Measurements from ENCODE around the gene PROKR1.
"Not testable (repeated sequence)": the region's sequence is repeated elsewhere in the genome, so short reads cannot be mapped to it uniquely, and the experiment has no call there.

PROKR1 gene

DNA sequence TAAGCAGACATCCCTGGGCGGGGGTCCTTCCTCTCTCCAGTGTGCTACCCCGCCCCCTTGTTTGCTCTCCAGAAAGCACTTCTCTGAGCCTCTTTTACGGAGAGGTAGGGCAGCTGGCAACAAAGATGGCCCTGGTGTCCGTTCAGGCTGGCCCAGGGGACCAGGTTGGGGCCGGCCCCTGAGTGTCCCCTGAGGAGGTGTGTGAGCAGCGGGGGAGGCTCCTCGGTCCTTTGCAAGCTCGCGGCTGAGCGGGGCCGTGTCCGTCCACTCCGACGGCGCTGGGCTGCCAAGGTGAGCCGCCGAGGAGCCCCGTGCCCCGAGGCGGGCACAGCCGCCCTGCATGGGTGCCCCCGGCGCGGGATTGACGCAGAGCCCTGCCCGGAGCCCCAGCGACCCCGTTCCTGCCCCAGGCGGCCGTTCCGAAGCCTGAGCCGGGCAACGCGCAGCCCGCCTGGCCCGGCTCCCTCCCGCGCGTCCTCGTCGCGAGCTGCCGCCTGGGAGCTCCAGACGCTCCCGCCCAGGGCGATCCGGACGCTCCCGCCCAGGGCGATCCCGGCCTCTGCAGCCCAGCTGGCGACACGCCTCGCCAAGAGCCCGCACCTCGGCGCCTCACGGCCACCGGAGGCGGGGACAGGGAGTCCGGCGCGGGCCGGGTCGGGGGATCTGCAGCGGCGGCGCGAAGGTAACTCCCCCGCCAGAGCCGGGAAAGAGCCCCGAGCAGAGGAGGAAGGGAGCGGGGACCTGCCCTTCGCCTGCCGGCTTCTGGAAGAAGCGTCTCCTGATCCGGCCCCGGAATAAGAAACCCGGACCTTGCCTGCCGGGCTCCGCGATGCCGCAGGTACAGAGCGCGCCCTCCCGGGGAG lies at the start of gene PROKR1:
Gene PROKR1, plus strand, starts transcription at position 569 of the 863 bp plus-strand sequence. CDS start 2,243 bp downstream, outside the sequence.
- TF ChIP-seq, protein P1, sequence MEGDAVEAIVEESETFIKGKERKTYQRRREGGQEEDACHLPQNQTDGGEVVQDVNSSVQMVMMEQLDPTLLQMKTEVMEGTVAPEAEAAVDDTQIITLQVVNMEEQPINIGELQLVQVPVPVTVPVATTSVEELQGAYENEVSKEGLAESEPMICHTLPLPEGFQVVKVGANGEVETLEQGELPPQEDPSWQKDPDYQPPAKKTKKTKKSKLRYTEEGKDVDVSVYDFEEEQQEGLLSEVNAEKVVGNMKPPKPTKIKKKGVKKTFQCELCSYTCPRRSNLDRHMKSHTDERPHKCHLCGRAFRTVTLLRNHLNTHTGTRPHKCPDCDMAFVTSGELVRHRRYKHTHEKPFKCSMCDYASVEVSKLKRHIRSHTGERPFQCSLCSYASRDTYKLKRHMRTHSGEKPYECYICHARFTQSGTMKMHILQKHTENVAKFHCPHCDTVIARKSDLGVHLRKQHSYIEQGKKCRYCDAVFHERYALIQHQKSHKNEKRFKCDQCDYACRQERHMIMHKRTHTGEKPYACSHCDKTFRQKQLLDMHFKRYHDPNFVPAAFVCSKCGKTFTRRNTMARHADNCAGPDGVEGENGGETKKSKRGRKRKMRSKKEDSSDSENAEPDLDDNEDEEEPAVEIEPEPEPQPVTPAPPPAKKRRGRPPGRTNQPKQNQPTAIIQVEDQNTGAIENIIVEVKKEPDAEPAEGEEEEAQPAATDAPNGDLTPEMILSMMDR (IDR thresholded peaks at IDR 0.05; ENCODE audit: borderline replicate concordance, extremely low read depth, low read length, poor library complexity, severe bottlenecking), result no peak
- TF ChIP-seq EZH2 (IDR thresholded peaks at IDR 0.05; ENCODE audit: borderline replicate concordance, low read depth, low read length, severe bottlenecking), result no peak
- DNase-seq (no peak), ATAC-seq (ENCODE audit: insufficient read depth, low read depth) (no peak)
- no peaks in the 10 kb centered on the region for H3K4me1 ChIP-seq (ENCODE audit: insufficient read depth, low read length)
- H3K27me3 ChIP-seq (ENCODE audit: insufficient read depth, low read length, poor library complexity), result no peaks in the 10 kb centered on the region
- no peak within 1 kb of the TSS for H3K4me2 ChIP-seq (ENCODE audit: insufficient read depth, low read length)
- H3K79me2 ChIP-seq (ENCODE audit: insufficient read depth, low read length), result no peaks in the 10 kb centered on the region
- H3K9ac ChIP-seq (ENCODE audit: low read depth, low read length), result no peak within 1 kb of the TSS
- no peak within 1 kb of the TSS for H2AFZ ChIP-seq (ENCODE audit: low read depth, low read length)
- no peak within 1 kb of the TSS for H3K4me3 ChIP-seq (ENCODE audit: low read depth in 1 of 2, low read length in 2 of 2)
- H4K20me1 ChIP-seq (ENCODE audit: insufficient read depth, low read length), result no peaks in the 10 kb centered on the region
- H3K27ac ChIP-seq (ENCODE audit: low read length), result no peak within 1 kb of the TSS
- H3K9me3 ChIP-seq (ENCODE audit: insufficient read depth, low read length, severe bottlenecking), result peaks cover 3% of the 10 kb centered on the region
- no peaks in the 10 kb centered on the region for H3K36me3 ChIP-seq (ENCODE audit: insufficient read depth, low read length)

- H3K4me2 ChIP-seq (ENCODE audit: insufficient read depth, low read length), result no peak overlapping the region
- 0 out of 2 replicates have a peak overlapping the region, but pooled peaks have one; percentile 66 for H2AFZ ChIP-seq (ENCODE audit: low read depth, low read length)
- no peak overlapping the region for H3K4me3 ChIP-seq (ENCODE audit: low read depth in 1 of 2, low read length in 2 of 2)
- H3K27ac ChIP-seq (ENCODE audit: low read length), result no peak overlapping the region
- no peaks in the 10 kb centered on the region for H4K20me1 ChIP-seq (ENCODE audit: insufficient read depth, low read length)
- H3K36me3 ChIP-seq (ENCODE audit: insufficient read depth, low read length), result no peaks in the 10 kb centered on the region
- ATAC-seq (ENCODE audit: insufficient read depth, low read depth) (no peak), DNase-seq (no peak)
- no peaks in the 10 kb centered on the region for H3K79me2 ChIP-seq (ENCODE audit: insufficient read depth, low read length)
- no peaks in the 10 kb centered on the region for H3K27me3 ChIP-seq (ENCODE audit: insufficient read depth, low read length, poor library complexity)
- TF ChIP-seq, protein P1 (IDR thresholded peaks at IDR 0.05; ENCODE audit: borderline replicate concordance, extremely low read depth, low read length, poor library complexity, severe bottlenecking), result no peak
- no peak for TF ChIP-seq EZH2 (IDR thresholded peaks at IDR 0.05; ENCODE audit: borderline replicate concordance, low read depth, low read length, severe bottlenecking)
- no peaks in the 10 kb centered on the region for H3K9me3 ChIP-seq (ENCODE audit: insufficient read depth, low read length, severe bottlenecking)
- peaks cover 10% of the 10 kb centered on the region for H3K4me1 ChIP-seq (ENCODE audit: insufficient read depth, low read length)
- H3K9ac ChIP-seq (ENCODE audit: low read depth, low read length), result no peak overlapping the region
These were observed 49.3 kb upstream of the PROKR1 start for GRCh38 chr2:68594041-68594440.

- H3K9ac ChIP-seq (ENCODE audit: low read depth, low read length), result no peak overlapping the region
- ATAC-seq (ENCODE audit: insufficient read depth, low read depth), result peak; percentile 76
- peak overlapping the region; percentile 11; the same call in 1 of the 2 replicates for H3K27ac ChIP-seq (ENCODE audit: low read length)
These were observed 48.5 kb upstream of the PROKR1 start for GRCh38 chr2:68594674-68595492.

DNA sequence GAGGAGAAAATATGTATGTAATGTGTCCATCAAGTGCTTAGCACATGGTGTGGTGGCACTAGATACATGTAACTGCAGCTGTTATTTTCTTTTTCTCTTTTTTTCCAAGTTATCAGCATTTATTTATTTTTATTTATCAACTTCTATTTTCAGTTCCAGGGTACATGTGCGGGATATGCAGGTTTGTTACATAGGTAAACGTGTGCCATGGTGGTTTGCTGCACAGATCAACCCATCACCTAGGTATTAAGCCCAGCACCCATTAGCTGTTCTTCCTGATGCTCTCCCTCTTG lies 47.9 kb upstream of the PROKR1 start:
- not testable (repeated sequence) for H3K79me2 ChIP-seq (ENCODE audit: insufficient read depth, low read length); H3K27ac ChIP-seq (ENCODE audit: low read length); H3K36me3 ChIP-seq (ENCODE audit: insufficient read depth, low read length); H3K27me3 ChIP-seq (ENCODE audit: insufficient read depth, low read length, poor library complexity); DNase-seq; ATAC-seq (ENCODE audit: insufficient read depth, low read depth); H3K9ac ChIP-seq (ENCODE audit: low read depth, low read length); H3K4me3 ChIP-seq (ENCODE audit: low read depth in 1 of 2, low read length in 2 of 2); H4K20me1 ChIP-seq (ENCODE audit: insufficient read depth, low read length); H2AFZ ChIP-seq (ENCODE audit: low read depth, low read length); H3K9me3 ChIP-seq (ENCODE audit: insufficient read depth, low read length, severe bottlenecking)
- Histone ChIP-seq H3K4me1 (ENCODE audit: insufficient read depth, low read length) (peaks cover 10% of the 10 kb centered on the region), H3K4me2 (ENCODE audit: insufficient read depth, low read length) (peak overlapping the region; percentile 51; the same call in 1 of the 2 replicates)

More at GRCh38 chr2:68594674-68595492, 48.5 kb upstream of the PROKR1 start:
- H3K9me3 ChIP-seq (ENCODE audit: insufficient read depth, low read length, severe bottlenecking), result no peaks in the 10 kb centered on the region
- no peak overlapping the region; a peak in 1 of 4 replicates for H3K4me3 ChIP-seq (ENCODE audit: low read depth in 1 of 2, low read length in 2 of 2)
- no peaks in the 10 kb centered on the region for H3K27me3 ChIP-seq (ENCODE audit: insufficient read depth, low read length, poor library complexity)
- H4K20me1 ChIP-seq (ENCODE audit: insufficient read depth, low read length), result no peaks in the 10 kb centered on the region
- no peaks in the 10 kb centered on the region for H3K36me3 ChIP-seq (ENCODE audit: insufficient read depth, low read length)
- peak overlapping the region; percentile 51 for H3K4me2 ChIP-seq (ENCODE audit: insufficient read depth, low read length)
- H3K79me2 ChIP-seq (ENCODE audit: insufficient read depth, low read length), result no peaks in the 10 kb centered on the region
- peak overlapping the region; percentile 66 for H2AFZ ChIP-seq (ENCODE audit: low read depth, low read length)
- peaks cover 10% of the 10 kb centered on the region for H3K4me1 ChIP-seq (ENCODE audit: insufficient read depth, low read length)
- TF ChIP-seq, protein P1 (IDR thresholded peaks at IDR 0.05; ENCODE audit: borderline replicate concordance, extremely low read depth, low read length, poor library complexity, severe bottlenecking), result peak; percentile 92
- no peak for TF ChIP-seq EZH2 (IDR thresholded peaks at IDR 0.05; ENCODE audit: borderline replicate concordance, low read depth, low read length, severe bottlenecking)
- DNase-seq, result peak; percentile 67

DNA sequence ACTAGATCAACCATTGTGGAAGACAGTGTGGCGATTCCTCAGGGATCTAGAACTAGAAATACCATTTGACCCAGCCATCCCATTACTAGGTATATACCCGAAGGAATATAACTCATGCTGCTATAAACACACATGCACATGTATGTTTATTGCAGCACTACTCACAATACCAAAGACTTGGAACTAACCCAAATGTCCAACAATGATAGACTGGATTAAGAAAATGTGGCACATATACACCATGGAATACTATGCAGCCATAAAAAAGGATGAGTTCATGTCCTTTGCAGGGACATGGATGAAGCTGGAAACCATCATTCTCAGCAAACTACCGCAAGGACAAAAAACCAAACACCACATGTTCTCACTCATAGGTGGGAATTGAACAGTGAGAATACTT lies 42.9 kb upstream of the PROKR1 start:
- ATAC-seq (ENCODE audit: insufficient read depth, low read depth); H3K79me2 ChIP-seq (ENCODE audit: insufficient read depth, low read length); H2AFZ ChIP-seq (ENCODE audit: low read depth, low read length); H4K20me1 ChIP-seq (ENCODE audit: insufficient read depth, low read length); H3K4me2 ChIP-seq (ENCODE audit: insufficient read depth, low read length); H3K4me1 ChIP-seq (ENCODE audit: insufficient read depth, low read length); H3K4me3 ChIP-seq (ENCODE audit: low read depth in 1 of 2, low read length in 2 of 2); H3K9me3 ChIP-seq (ENCODE audit: insufficient read depth, low read length, severe bottlenecking); DNase-seq; H3K27ac ChIP-seq (ENCODE audit: low read length); H3K27me3 ChIP-seq (ENCODE audit: insufficient read depth, low read length, poor library complexity); H3K9ac ChIP-seq (ENCODE audit: low read depth, low read length); H3K36me3 ChIP-seq (ENCODE audit: insufficient read depth, low read length): not testable (repeated sequence)
